SKM-1 treated with dmso at 0.1 percent for 144 hours (cell line): ENCODE results near the gene DGCR6L.
"Not testable (repeated sequence)": the region's sequence is repeated elsewhere in the genome, so short reads cannot be mapped to it uniquely, and the experiment has no call there.

Experiments
- DNase-seq: peaks from one replicate; lab custom pipeline; 2025; ENCODE audit not compliant: unreplicated experiment; lab: John Stamatoyannopoulos, UW

The DGCR6L gene

GRCh38 chr22:20310773-20311172 lies 9.1 kb downstream of the DGCR6L start:
- DNase-seq, result not testable (repeated sequence)

GRCh38 chr22:20310180-20310579 lies 9.7 kb downstream of the DGCR6L start:
- not testable (repeated sequence) for DNase-seq

- not testable (repeated sequence) for DNase-seq
Observed at GRCh38 chr22:20308806-20309650, 10.8 kb downstream of the DGCR6L start.

- DNase-seq, result not testable (repeated sequence)
Observed at GRCh38 chr22:20307448-20308447, 12.1 kb downstream of the DGCR6L start.

- DNase-seq, result not testable (repeated sequence)
Observed at GRCh38 chr22:20306646-20307447, 13.0 kb downstream of the DGCR6L start.

GRCh38 chr22:20305894-20306645 lies 13.8 kb downstream of the DGCR6L start:
- no peak for DNase-seq

GRCh38 chr22:20305230-20305893 lies 14.5 kb downstream of the DGCR6L start:
- DNase-seq, result not testable (repeated sequence)

- DNase-seq, result no peak
Observed at GRCh38 chr22:20304646-20305045, 15.2 kb downstream of the DGCR6L start.

- not testable (repeated sequence) for DNase-seq
Observed at GRCh38 chr22:20303229-20303534, 16.7 kb downstream of the DGCR6L start.

GRCh38 chr22:20302438-20303228 lies 17.2 kb downstream of the DGCR6L start:
- DNase-seq, result no peak

- no peak for DNase-seq
Observed at GRCh38 chr22:20299746-20300136, 20.1 kb downstream of the DGCR6L start.

- peak; percentile 70 for DNase-seq
Observed at GRCh38 chr22:20298803-20299745, 20.8 kb downstream of the DGCR6L start.

- no peak for DNase-seq
Observed at GRCh38 chr22:20298110-20298802, 21.6 kb downstream of the DGCR6L start.

- no peak for DNase-seq
Observed at GRCh38 chr22:20297414-20298109, 22.3 kb downstream of the DGCR6L start.

- DNase-seq, result no peak
Observed at GRCh38 chr22:20296598-20296997, 23.3 kb downstream of the DGCR6L start.

GRCh38 chr22:20295262-20296064 lies 24.4 kb downstream of the DGCR6L start:
- DNase-seq, result no peak
